Omental fat pad (tissue), 4 donors: Measurements from ENCODE around the gene MSMB. TPM values are rescaled to one million over a fixed set of nuclear protein-coding genes. Genes with fewer than 3 reads are reported as not detected.
"Not testable (repeated sequence)": the region's sequence is repeated elsewhere in the genome, so short reads cannot be mapped to it uniquely, and the experiment has no call there.

Experiments
- ATAC-seq: fragments of 150-250 bp; one replicate; pipeline ENCODE4 v1.9.1; 2016; ENCODE audit warnings: mild to moderate bottlenecking, moderate library complexity; ENCODE audit not compliant: low FRiP score
- DNase-seq: peaks from one replicate; pipeline ENCODE4 v3.0.0-alpha.2; 2019; ENCODE audit warnings: low spot score
- CTCF ChIP-seq, 3 donors: fragments of 450-650 bp; IDR thresholded peaks; one replicate each; pipeline ENCODE4 v1.5.1; 2016 to 2017; ENCODE audit warnings: antibody characterized with exemption in 3 of 3, mild to moderate bottlenecking in 3 of 3, moderate library complexity in 2 of 3
- total RNA-seq, 4 donors: library from RNA; depleted of rRNA; stranded (reverse); fragments of >200 nt; gene quantifications; one replicate each; pipeline ENCODE4 v1.1.0, GENCODE V29; 2016

Gene MSMB
- total RNA-seq, 4 donors from 2014 or later, result not detected

- ATAC-seq (no peak), DNase-seq (no peak)
- TF ChIP-seq CTCF (IDR thresholded peaks at IDR 0.05), result no peak
Observed at GRCh38 chr10:46091080-46091827, 45.2 kb upstream of the MSMB start.

- no peak for DNase-seq
- TF ChIP-seq CTCF (IDR thresholded peaks at IDR 0.05), result no peak
- ATAC-seq, result no peak
Observed at GRCh38 chr10:46090258-46090812, 44.3 kb upstream of the MSMB start.

GRCh38 chr10:46087381-46087780, 41.3 kb upstream of the MSMB start:
- ATAC-seq, DNase-seq: not testable (repeated sequence)

GRCh38 chr10:46084321-46085165, 38.5 kb upstream of the MSMB start:
- no peak for ATAC-seq
- no peak for DNase-seq
- no peak for TF ChIP-seq CTCF (IDR thresholded peaks at IDR 0.05)

GRCh38 chr10:46080886-46081285, 34.8 kb upstream of the MSMB start:
- TF ChIP-seq CTCF (IDR thresholded peaks at IDR 0.05), result no peak
- ATAC-seq (no peak), DNase-seq (no peak)

- no peak for TF ChIP-seq CTCF (IDR thresholded peaks at IDR 0.05)
- no peak for ATAC-seq
Observed at GRCh38 chr10:46079831-46080585, 33.9 kb upstream of the MSMB start.

More at GRCh38 chr10:46079831-46080585, 33.9 kb upstream of the MSMB start:
- DNase-seq, result no peak
